KMS-11 (cell line): ENCODE measurements around the gene LRFN4.

ENCODE experiments used
- H2AFZ ChIP-seq: fragments of 200-600 bp; sonication (generic); 2 replicates; pipeline ENCODE4 v1.6.1; 2016; ENCODE audit warnings: antibody characterized with exemption, mixed run types, low read depth
- H3K27ac ChIP-seq: fragments of 200-600 bp; sonication (generic); 2 replicates; pipeline ENCODE4 v1.6.1; 2016; ENCODE audit warnings: mild to moderate bottlenecking, mixed run types
- H3K27me3 ChIP-seq: fragments of 200-600 bp; sonication (generic); 2 replicates; pipeline ENCODE4 v1.6.1; 2017; ENCODE audit warnings: mild to moderate bottlenecking, low read depth, mixed run types, moderate library complexity; ENCODE audit not compliant: insufficient read depth
- H3K36me3 ChIP-seq: fragments of 200-600 bp; sonication (generic); 2 replicates; pipeline ENCODE4 v1.6.1; 2017; ENCODE audit warnings: mild to moderate bottlenecking, mixed run types; ENCODE audit not compliant: insufficient read depth
- H3K4me1 ChIP-seq: fragments of 200-600 bp; sonication (generic); 2 replicates; pipeline ENCODE4 v1.6.1; 2016; ENCODE audit warnings: mild to moderate bottlenecking, low read depth, mixed run types; ENCODE audit not compliant: poor library complexity, severe bottlenecking
- H3K4me2 ChIP-seq: fragments of 200-600 bp; sonication (generic); 2 replicates; pipeline ENCODE4 v1.7.0; 2016; ENCODE audit warnings: mild to moderate bottlenecking, mixed run types
- H3K4me3 ChIP-seq: fragments of 200-600 bp; sonication (generic); IDR thresholded peaks from 2 replicates; pipeline ENCODE4 v1.6.1; 2017; ENCODE audit warnings: low read depth, low read length, mixed read lengths; ENCODE audit not compliant: insufficient read depth
- H3K79me2 ChIP-seq: fragments of 200-600 bp; sonication (generic); 2 replicates; pipeline ENCODE4 v1.6.1; 2016; ENCODE audit warnings: low read depth, mixed run types; ENCODE audit not compliant: insufficient read depth
- H3K9ac ChIP-seq: fragments of 200-600 bp; sonication (generic); 2 replicates; pipeline ENCODE4 v1.6.1; 2016; ENCODE audit warnings: mild to moderate bottlenecking, mixed run types
- H4K20me1 ChIP-seq: fragments of 200-600 bp; sonication (generic); 2 replicates; pipeline ENCODE4 v1.6.1; 2016; ENCODE audit warnings: mild to moderate bottlenecking, mixed run types; ENCODE audit not compliant: insufficient read depth
- CTCF ChIP-seq: fragments of 200-600 bp; sonication (generic); conservative IDR thresholded peaks from 2 replicates; pipeline ENCODE4 v1.6.1; 2017; ENCODE audit warnings: low read depth, mild to moderate bottlenecking, antibody characterized with exemption, low read length, moderate library complexity, mixed read lengths

The LRFN4 gene

GRCh38 chr11:66850235-66850587, 6.7 kb upstream of the LRFN4 start:
- no peak overlapping the region for H2AFZ ChIP-seq
- H4K20me1 ChIP-seq = no peaks in the 10 kb centered on the region
- peaks cover 2% of the 10 kb centered on the region for H3K4me1 ChIP-seq
- H3K27me3 ChIP-seq = no peaks in the 10 kb centered on the region
- H3K36me3 ChIP-seq = no peaks in the 10 kb centered on the region
- no peak overlapping the region for H3K4me2 ChIP-seq
- no peak overlapping the region for H3K27ac ChIP-seq
- no peak overlapping the region for H3K4me3 ChIP-seq
- H3K9ac ChIP-seq = no peak overlapping the region
- H3K79me2 ChIP-seq = no peaks in the 10 kb centered on the region
- no peak for TF ChIP-seq CTCF

- Histone ChIP-seq H4K20me1 (no peaks in the 10 kb centered on the region), H3K4me3 (no peak overlapping the region), H3K27me3 (no peaks in the 10 kb centered on the region), H2AFZ (no peak overlapping the region), H3K4me2 (no peak overlapping the region), H3K79me2 (no peaks in the 10 kb centered on the region), H3K36me3 (no peaks in the 10 kb centered on the region), H3K9ac (no peak overlapping the region), H3K27ac (no peak overlapping the region), H3K4me1 (peaks cover 7% of the 10 kb centered on the region)
- no peak for TF ChIP-seq CTCF
Measured at GRCh38 chr11:66850588-66851238, 6.2 kb upstream of the LRFN4 start.

- no peak overlapping the region for H3K4me2 ChIP-seq
- H2AFZ ChIP-seq = no peak overlapping the region
- no peaks in the 10 kb centered on the region for H4K20me1 ChIP-seq
- no peak for TF ChIP-seq CTCF
- no peak overlapping the region for H3K27ac ChIP-seq
- peaks cover 10% of the 10 kb centered on the region for H3K4me1 ChIP-seq
- no peak overlapping the region for H3K4me3 ChIP-seq
- H3K27me3 ChIP-seq = no peaks in the 10 kb centered on the region
- no peaks in the 10 kb centered on the region for H3K36me3 ChIP-seq
- no peaks in the 10 kb centered on the region for H3K79me2 ChIP-seq
- H3K9ac ChIP-seq = no peak overlapping the region
Measured at GRCh38 chr11:66851239-66851596, 5.6 kb upstream of the LRFN4 start.

- no peak overlapping the region for H3K27ac ChIP-seq
- H4K20me1 ChIP-seq = no peaks in the 10 kb centered on the region
- no peak overlapping the region for H3K4me3 ChIP-seq
- H2AFZ ChIP-seq = no peak overlapping the region
- TF ChIP-seq CTCF = no peak
- no peak overlapping the region for H3K4me2 ChIP-seq
- H3K4me1 ChIP-seq = peaks cover 10% of the 10 kb centered on the region
- no peaks in the 10 kb centered on the region for H3K36me3 ChIP-seq
- no peak overlapping the region for H3K9ac ChIP-seq
- no peaks in the 10 kb centered on the region for H3K79me2 ChIP-seq
- no peaks in the 10 kb centered on the region for H3K27me3 ChIP-seq
Measured at GRCh38 chr11:66851698-66852465, 5.0 kb upstream of the LRFN4 start.
